ENCODE measurements around the gene SCART1.

- TF ChIP-seq POLR2A (IDR thresholded peaks at IDR 0.05) (no peak), CTCF (IDR thresholded peaks at IDR 0.05) (no peak)
Measured at GRCh38 chr10:133488354-133488753, 34.6 kb downstream of the SCART1 start.

Measured in prostate gland (tissue), 2 donors.